Vagina (tissue), 2 donors: ENCODE measurements around the gene SIGLEC12. TPM values are rescaled to one million over a fixed set of nuclear protein-coding genes. Genes with fewer than 3 reads are reported as not detected.

Experiments used
- DNase-seq, 2 donors: peaks; one replicate each; pipeline ENCODE4 v3.0.0-alpha.2; 2017; ENCODE audit errors: extremely low spot score in 2 of 2
- H3K27ac ChIP-seq: fragments of 200-600 bp; sonication (generic); one replicate; pipeline ENCODE4 v1.5.1; 2019
- H3K27me3 ChIP-seq: fragments of 200-600 bp; sonication (generic); one replicate; pipeline ENCODE4 v1.5.1; 2019
- H3K36me3 ChIP-seq, 2 donors: fragments of 200-600 bp; sonication (generic); one replicate each; pipeline ENCODE4 v1.5.1; 2017 to 2019
- H3K4me1 ChIP-seq: fragments of 200-600 bp; sonication (generic); one replicate; pipeline ENCODE4 v1.5.1; 2019
- H3K4me3 ChIP-seq, 2 donors: fragments of 200-600 bp; sonication (generic); 1 replicate in 1 of 2; 2 replicates in 1 of 2; pipeline ENCODE4 v1.5.1; 2016 to 2019
- H3K9me3 ChIP-seq: fragments of 200-600 bp; sonication (generic); one replicate; pipeline ENCODE4 v1.5.1; 2019
- CTCF ChIP-seq, 3 experiments: fragments of 450-650 bp in 2 of 3; fragments of 200-600 bp in 1 of 3; sonication (generic) in 1 of 3; IDR thresholded peaks; one replicate each; pipeline ENCODE4 v1.5.1; 2017 to 2019; ENCODE audit warnings: antibody characterized with exemption in 3 of 3, mild to moderate bottlenecking in 2 of 3, moderate library complexity in 2 of 3
- POLR2A ChIP-seq, 2 donors: fragments of 450-650 bp; IDR thresholded peaks; one replicate each; pipeline ENCODE4 v1.6.1; 2017; ENCODE audit warnings: antibody characterized with exemption in 2 of 2, mild to moderate bottlenecking in 2 of 2, moderate library complexity in 2 of 2
- POLR2AphosphoS5 ChIP-seq, 2 donors: sonication (generic); formaldehyde crosslinking; IDR thresholded peaks; one replicate each; pipeline ENCODE4 v1.9.0; 2017; ENCODE audit warnings: antibody characterized with exemption in 2 of 2, mild to moderate bottlenecking in 2 of 2, low read depth in 1 of 2; ENCODE audit not compliant: insufficient read depth in 1 of 2
- intact Hi-C: fragments of 100-400 bp; cut with DNase I; formaldehyde crosslinking; loops from one replicate; pipeline ENCODE4 v1.15.1; 2023
- total RNA-seq: library from RNA; depleted of rRNA; stranded (reverse); fragments of >200 nt; gene quantifications from one replicate; pipeline ENCODE4 v1.2.3, GENCODE V29; 2016

SIGLEC12 gene
- total RNA-seq, 1 donor from 2014 or later = not detected

- peak in 1 of 2 donors; percentile 27 for DNase-seq
- TF ChIP-seq POLR2A (IDR thresholded peaks at IDR 0.05) = no peak
- TF ChIP-seq POLR2AphosphoS5 (IDR thresholded peaks at IDR 0.05; ENCODE audit: insufficient read depth in 1 of 2, low read depth in 1 of 2) = no peak
- TF ChIP-seq CTCF (IDR thresholded peaks at IDR 0.05) = no peak
- no peaks in the 10 kb centered on the region for H3K36me3 ChIP-seq
- H3K9me3 ChIP-seq = no peaks in the 10 kb centered on the region
- H3K27me3 ChIP-seq = no peaks in the 10 kb centered on the region
- H3K27ac ChIP-seq = no peak overlapping the region
- H3K4me3 ChIP-seq = no peak overlapping the region
- no peaks in the 10 kb centered on the region for H3K4me1 ChIP-seq
- intact Hi-C loops = no loop called here
Measured at GRCh38 chr19:51511353-51511752, 9.8 kb upstream of the SIGLEC12 start.

GRCh38 chr19:51509823-51510660 lies 8.4 kb upstream of the SIGLEC12 start:
- intact Hi-C loops = no loop called here
- no peaks in the 10 kb centered on the region for H3K36me3 ChIP-seq
- H3K9me3 ChIP-seq = no peaks in the 10 kb centered on the region
- H3K27me3 ChIP-seq = no peaks in the 10 kb centered on the region
- no peak overlapping the region for H3K4me3 ChIP-seq
- H3K4me1 ChIP-seq = no peaks in the 10 kb centered on the region
- TF ChIP-seq POLR2AphosphoS5 (IDR thresholded peaks at IDR 0.05; ENCODE audit: insufficient read depth in 1 of 2, low read depth in 1 of 2) (no peak), CTCF (IDR thresholded peaks at IDR 0.05) (no peak), POLR2A (IDR thresholded peaks at IDR 0.05) (no peak)
- peak in 1 of 2 donors; percentile 37 for DNase-seq
- no peak overlapping the region for H3K27ac ChIP-seq

GRCh38 chr19:51508059-51508733 lies 6.6 kb upstream of the SIGLEC12 start:
- Histone ChIP-seq H3K9me3 (no peaks in the 10 kb centered on the region), H3K36me3 (no peaks in the 10 kb centered on the region), H3K4me1 (no peaks in the 10 kb centered on the region), H3K4me3 (no peak overlapping the region), H3K27me3 (no peaks in the 10 kb centered on the region), H3K27ac (no peak overlapping the region)
- TF ChIP-seq POLR2A (IDR thresholded peaks at IDR 0.05) (no peak), CTCF (IDR thresholded peaks at IDR 0.05) (no peak), POLR2AphosphoS5 (IDR thresholded peaks at IDR 0.05; ENCODE audit: insufficient read depth in 1 of 2, low read depth in 1 of 2) (no peak)
- DNase-seq = no peak
- intact Hi-C loops = no loop called here

- H3K27ac ChIP-seq = no peak overlapping the region
- DNase-seq = no peak
- H3K4me3 ChIP-seq = no peak overlapping the region
- no peaks in the 10 kb centered on the region for H3K9me3 ChIP-seq
- no peaks in the 10 kb centered on the region for H3K36me3 ChIP-seq
- H3K27me3 ChIP-seq = no peaks in the 10 kb centered on the region
- intact Hi-C loops = no loop called here
- TF ChIP-seq POLR2A (IDR thresholded peaks at IDR 0.05) (no peak), CTCF (IDR thresholded peaks at IDR 0.05) (no peak), POLR2AphosphoS5 (IDR thresholded peaks at IDR 0.05; ENCODE audit: insufficient read depth in 1 of 2, low read depth in 1 of 2) (no peak)
- H3K4me1 ChIP-seq = no peaks in the 10 kb centered on the region
Measured at GRCh38 chr19:51507640-51508058, 6.0 kb upstream of the SIGLEC12 start.

GRCh38 chr19:51507192-51507591 lies 5.6 kb upstream of the SIGLEC12 start:
- Histone ChIP-seq H3K9me3 (no peaks in the 10 kb centered on the region), H3K4me3 (no peak overlapping the region), H3K4me1 (no peaks in the 10 kb centered on the region), H3K27me3 (no peaks in the 10 kb centered on the region), H3K36me3 (no peaks in the 10 kb centered on the region), H3K27ac (no peak overlapping the region)
- TF ChIP-seq CTCF (IDR thresholded peaks at IDR 0.05) (no peak), POLR2AphosphoS5 (IDR thresholded peaks at IDR 0.05; ENCODE audit: insufficient read depth in 1 of 2, low read depth in 1 of 2) (no peak), POLR2A (IDR thresholded peaks at IDR 0.05) (no peak)
- DNase-seq = no peak
- intact Hi-C loops = no loop called here
